ENCODE results near the gene STK17B.

STK17B gene

DNA sequence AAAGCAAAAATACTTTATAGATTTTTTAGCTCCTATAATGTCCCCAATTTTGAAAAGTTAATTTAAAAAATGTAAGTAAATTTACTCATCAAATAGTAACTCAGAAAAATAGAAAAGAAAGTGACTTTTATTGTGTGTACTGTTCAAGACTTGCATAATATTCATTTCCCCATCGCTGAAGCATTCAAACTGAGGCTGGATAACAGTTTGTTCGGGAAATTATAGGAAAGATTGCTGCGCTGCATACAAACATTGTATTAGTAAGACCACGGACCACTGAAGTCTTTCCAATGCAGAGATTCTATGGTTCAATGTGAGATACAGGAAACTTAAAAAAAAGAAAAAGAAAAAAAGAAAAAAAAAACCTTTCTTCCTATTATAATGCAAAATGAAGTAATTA is 10.4 kb downstream of the STK17B start:
- Histone ChIP-seq H3K27me3 (ENCODE audit: control insufficient read depth in 3 of 3, insufficient read depth in 3 of 3, low read depth in 1 of 3, low read length in 3 of 3) (no peaks in the 10 kb centered on the region), H2BK120ac (ENCODE audit: low read depth, low read length) (no peak overlapping the region), H3K9me3 (replicated peaks in 1 of 2; ENCODE audit: control insufficient read depth in 2 of 2, insufficient read depth in 1 of 2, low read depth in 1 of 2, low read length in 2 of 2) (peaks cover 0 to 5% of the 10 kb centered on the region in 2 donors), H3K4me2 (ENCODE audit: insufficient read depth, low read length, poor library complexity, severe bottlenecking) (no peak overlapping the region), H3K4me1 (ENCODE audit: control insufficient read depth in 2 of 2, insufficient read depth in 1 of 2, low read depth in 1 of 2, low read length in 2 of 2) (peaks cover 4 to 7% of the 10 kb centered on the region in 2 donors), H2AK5ac (ENCODE audit: low read depth, low read length) (no peak overlapping the region), H3K9ac (ENCODE audit: low read depth, low read length, poor library complexity) (no peak overlapping the region), H3K4ac (ENCODE audit: low read length) (no peak overlapping the region), H3K18ac (ENCODE audit: low read length) (no peak overlapping the region), H3K23ac (ENCODE audit: low read depth, low read length, poor library complexity) (no peak overlapping the region), H4K8ac (ENCODE audit: low read depth, low read length) (no peak overlapping the region), H3K14ac (ENCODE audit: low read length) (no peak overlapping the region), H3K27ac (replicated peaks; ENCODE audit: low read length) (no peak overlapping the region), H3K4me3 (ENCODE audit: low read length in 2 of 2) (no peak overlapping the region), H2BK5ac (ENCODE audit: low read length) (no peak overlapping the region), H2AFZ (ENCODE audit: low read length) (no peak overlapping the region), H3K79me1 (ENCODE audit: low read depth, low read length) (no peaks in the 10 kb centered on the region), H2BK12ac (ENCODE audit: low read length) (no peak overlapping the region), H4K91ac (ENCODE audit: low read depth, low read length, poor library complexity) (no peak overlapping the region), H2BK15ac (ENCODE audit: low read length) (no peak overlapping the region), H3K36me3 (replicated peaks in 1 of 2; ENCODE audit: control insufficient read depth in 2 of 2, insufficient read depth in 2 of 2, low read length in 2 of 2) (peaks cover 2 to 24% of the 10 kb centered on the region in 2 donors)
- no CpG with 5 or more reads among the region's 4 CpGs for WGBS, 2 donors (ENCODE audit: extremely low coverage in 2 of 2, insufficient read length in 2 of 2, insufficient replicate concordance in 1 of 2)
- DNase-seq (ENCODE audit: low spot score), result no peak

GRCh38 chr2:196160101-196160500 is 11.3 kb downstream of the STK17B start:
- H3K27ac ChIP-seq (replicated peaks; ENCODE audit: low read length), result no peak overlapping the region
- no peak for DNase-seq (ENCODE audit: low spot score)
- H2BK12ac ChIP-seq (ENCODE audit: low read length), result no peak overlapping the region

DNA sequence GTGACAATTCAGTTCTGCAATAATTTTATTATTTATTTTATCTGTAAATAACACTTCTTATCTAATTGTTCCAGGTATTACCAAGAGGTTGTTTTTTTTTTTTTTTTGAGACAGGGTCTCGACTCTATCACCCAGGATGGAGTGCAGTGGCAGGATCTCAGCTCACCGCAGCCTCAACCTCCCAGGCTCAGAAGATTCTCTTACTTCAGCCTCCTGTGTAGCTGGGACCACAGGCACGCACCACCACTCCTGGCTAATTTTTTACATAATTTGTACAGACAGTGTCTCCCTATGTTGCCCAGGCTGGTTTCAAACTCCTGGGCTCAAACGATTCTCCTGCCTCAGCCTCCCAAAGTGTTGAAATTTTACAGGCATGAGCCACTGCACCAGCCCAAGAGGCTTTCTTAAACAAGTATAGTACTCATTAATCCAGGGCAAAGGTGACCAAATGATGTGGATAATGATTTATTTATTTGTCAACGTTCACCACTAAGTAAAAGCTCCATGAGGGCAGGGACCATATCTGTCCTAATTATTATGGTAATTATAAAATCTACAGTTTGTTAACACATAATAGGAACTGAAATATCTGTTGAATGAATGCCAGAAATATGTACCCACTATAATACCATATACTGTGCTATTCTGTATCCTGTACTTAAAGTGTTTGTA is 12.0 kb downstream of the STK17B start:
- H2BK5ac ChIP-seq (ENCODE audit: low read length), result no peak overlapping the region
- no peak overlapping the region for H4K91ac ChIP-seq (ENCODE audit: low read depth, low read length, poor library complexity)
- H3K14ac ChIP-seq (ENCODE audit: low read length), result no peak overlapping the region
- H3K23ac ChIP-seq (ENCODE audit: low read depth, low read length, poor library complexity), result no peak overlapping the region
- H3K9ac ChIP-seq (ENCODE audit: low read depth, low read length, poor library complexity), result no peak overlapping the region
- H3K79me1 ChIP-seq (ENCODE audit: low read depth, low read length), result no peaks in the 10 kb centered on the region
- H3K27me3 ChIP-seq (ENCODE audit: control insufficient read depth in 3 of 3, insufficient read depth in 3 of 3, low read depth in 1 of 3, low read length in 3 of 3), result no peaks in the 10 kb centered on the region
- peaks cover 0 to 5% of the 10 kb centered on the region in 2 donors for H3K9me3 ChIP-seq (replicated peaks in 1 of 2; ENCODE audit: control insufficient read depth in 2 of 2, insufficient read depth in 1 of 2, low read depth in 1 of 2, low read length in 2 of 2)
- H2AK5ac ChIP-seq (ENCODE audit: low read depth, low read length), result no peak overlapping the region
- no peak overlapping the region for H3K27ac ChIP-seq (replicated peaks; ENCODE audit: low read length)
- no peak overlapping the region for H2BK12ac ChIP-seq (ENCODE audit: low read length)
- no peak overlapping the region for H3K4me2 ChIP-seq (ENCODE audit: insufficient read depth, low read length, poor library complexity, severe bottlenecking)
- no peak overlapping the region for H2AFZ ChIP-seq (ENCODE audit: low read length)
- H3K4me1 ChIP-seq (ENCODE audit: control insufficient read depth in 2 of 2, insufficient read depth in 1 of 2, low read depth in 1 of 2, low read length in 2 of 2), result peaks cover 0 to 7% of the 10 kb centered on the region in 2 donors
- no peak overlapping the region for H3K4me3 ChIP-seq (ENCODE audit: low read length in 2 of 2)
- H2BK120ac ChIP-seq (ENCODE audit: low read depth, low read length), result no peak overlapping the region
- H3K4ac ChIP-seq (ENCODE audit: low read length), result no peak overlapping the region
- WGBS, 2 donors (ENCODE audit: extremely low coverage in 2 of 2, insufficient read length in 2 of 2, insufficient replicate concordance in 1 of 2), result no CpG with 5 or more reads among the region's 5 CpGs
- no peak overlapping the region for H2BK15ac ChIP-seq (ENCODE audit: low read length)
- peaks cover 2 to 40% of the 10 kb centered on the region in 2 donors for H3K36me3 ChIP-seq (replicated peaks in 1 of 2; ENCODE audit: control insufficient read depth in 2 of 2, insufficient read depth in 2 of 2, low read length in 2 of 2)
- no peak overlapping the region for H4K8ac ChIP-seq (ENCODE audit: low read depth, low read length)
- no peak overlapping the region for H3K18ac ChIP-seq (ENCODE audit: low read length)
- DNase-seq (ENCODE audit: low spot score), result no peak

More at GRCh38 chr2:196160101-196160500, 11.3 kb downstream of the STK17B start:
- H3K4me3 ChIP-seq (ENCODE audit: low read length in 2 of 2), result no peak overlapping the region
- H3K9me3 ChIP-seq (replicated peaks in 1 of 2; ENCODE audit: control insufficient read depth in 2 of 2, insufficient read depth in 1 of 2, low read depth in 1 of 2, low read length in 2 of 2), result peaks cover 0 to 5% of the 10 kb centered on the region in 2 donors
- WGBS, 2 donors (ENCODE audit: extremely low coverage in 2 of 2, insufficient read length in 2 of 2, insufficient replicate concordance in 1 of 2), result no CpG with 5 or more reads among the region's 3 CpGs
- H2BK120ac ChIP-seq (ENCODE audit: low read depth, low read length), result no peak overlapping the region
- H2BK5ac ChIP-seq (ENCODE audit: low read length), result no peak overlapping the region
- H3K79me1 ChIP-seq (ENCODE audit: low read depth, low read length), result no peaks in the 10 kb centered on the region
- no peak overlapping the region for H3K4ac ChIP-seq (ENCODE audit: low read length)
- no peak overlapping the region for H3K4me2 ChIP-seq (ENCODE audit: insufficient read depth, low read length, poor library complexity, severe bottlenecking)
- no peak overlapping the region for H3K14ac ChIP-seq (ENCODE audit: low read length)
- no peak overlapping the region for H2BK15ac ChIP-seq (ENCODE audit: low read length)
- H2AFZ ChIP-seq (ENCODE audit: low read length), result no peak overlapping the region
- H4K8ac ChIP-seq (ENCODE audit: low read depth, low read length), result no peak overlapping the region
- H3K27me3 ChIP-seq (ENCODE audit: control insufficient read depth in 3 of 3, insufficient read depth in 3 of 3, low read depth in 1 of 3, low read length in 3 of 3), result no peaks in the 10 kb centered on the region
- H3K36me3 ChIP-seq (replicated peaks in 1 of 2; ENCODE audit: control insufficient read depth in 2 of 2, insufficient read depth in 2 of 2, low read length in 2 of 2), result peaks cover 2 to 32% of the 10 kb centered on the region in 2 donors
- no peak overlapping the region for H2AK5ac ChIP-seq (ENCODE audit: low read depth, low read length)
- H3K4me1 ChIP-seq (ENCODE audit: control insufficient read depth in 2 of 2, insufficient read depth in 1 of 2, low read depth in 1 of 2, low read length in 2 of 2), result peaks cover 1 to 7% of the 10 kb centered on the region in 2 donors
- H4K91ac ChIP-seq (ENCODE audit: low read depth, low read length, poor library complexity), result no peak overlapping the region
- H3K18ac ChIP-seq (ENCODE audit: low read length), result no peak overlapping the region
- H3K9ac ChIP-seq (ENCODE audit: low read depth, low read length, poor library complexity), result no peak overlapping the region
- H3K23ac ChIP-seq (ENCODE audit: low read depth, low read length, poor library complexity), result no peak overlapping the region

GRCh38 chr2:196155575-196155974 is 15.8 kb downstream of the STK17B start:
- Histone ChIP-seq H4K8ac (ENCODE audit: low read depth, low read length) (no peak overlapping the region), H3K23ac (ENCODE audit: low read depth, low read length, poor library complexity) (no peak overlapping the region), H2AFZ (ENCODE audit: low read length) (no peak overlapping the region), H2BK5ac (ENCODE audit: low read length) (no peak overlapping the region), H3K4me3 (ENCODE audit: low read length in 2 of 2) (no peak overlapping the region), H3K9ac (ENCODE audit: low read depth, low read length, poor library complexity) (no peak overlapping the region), H3K36me3 (replicated peaks in 1 of 2; ENCODE audit: control insufficient read depth in 2 of 2, insufficient read depth in 2 of 2, low read length in 2 of 2) (peaks cover 0 to 44% of the 10 kb centered on the region in 2 donors), H3K14ac (ENCODE audit: low read length) (no peak overlapping the region), H4K91ac (ENCODE audit: low read depth, low read length, poor library complexity) (no peak overlapping the region), H3K27ac (replicated peaks; ENCODE audit: low read length) (no peak overlapping the region), H3K4ac (ENCODE audit: low read length) (no peak overlapping the region), H3K18ac (ENCODE audit: low read length) (no peak overlapping the region), H3K4me1 (ENCODE audit: control insufficient read depth in 2 of 2, insufficient read depth in 1 of 2, low read depth in 1 of 2, low read length in 2 of 2) (peaks cover 0 to 7% of the 10 kb centered on the region in 2 donors), H3K4me2 (ENCODE audit: insufficient read depth, low read length, poor library complexity, severe bottlenecking) (no peak overlapping the region), H2BK12ac (ENCODE audit: low read length) (no peak overlapping the region), H3K27me3 (ENCODE audit: control insufficient read depth in 3 of 3, insufficient read depth in 3 of 3, low read depth in 1 of 3, low read length in 3 of 3) (no peaks in the 10 kb centered on the region), H3K9me3 (replicated peaks in 1 of 2; ENCODE audit: control insufficient read depth in 2 of 2, insufficient read depth in 1 of 2, low read depth in 1 of 2, low read length in 2 of 2) (peaks cover 0 to 5% of the 10 kb centered on the region in 2 donors), H3K79me1 (ENCODE audit: low read depth, low read length) (no peaks in the 10 kb centered on the region), H2BK120ac (ENCODE audit: low read depth, low read length) (no peak overlapping the region), H2AK5ac (ENCODE audit: low read depth, low read length) (no peak overlapping the region), H2BK15ac (ENCODE audit: low read length) (no peak overlapping the region)
- no CpG with 5 or more reads among the region's 2 CpGs for WGBS, 2 donors (ENCODE audit: extremely low coverage in 2 of 2, insufficient read length in 2 of 2, insufficient replicate concordance in 1 of 2)
- no peak for DNase-seq (ENCODE audit: low spot score)
